ENCODE results near the gene FUT3. TPM values are rescaled to one million over a fixed set of nuclear protein-coding genes. Genes with fewer than 3 reads are reported as not detected.

FUT3 gene
- total and polyA plus RNA-seq, 9 of the 15 experiments (the other 6 are each of a cell fraction or from before 2014, with no cell fraction given) = 0.09 TPM; not detected in 8

GRCh38 chr19:5820785-5821184 lies 30.5 kb downstream of the FUT3 start:
- BruUV-seq (replicated peaks) = no TSS peak
- FAIRE-seq (no peak), DNase-seq (ENCODE audit: extremely low read depth in 1 of 4, low spot score in 3 of 4) (no peak), ATAC-seq (no peak)
- H3K27me3 ChIP-seq (ENCODE audit: control insufficient read depth in 2 of 2, insufficient read depth in 2 of 2, low read length in 2 of 2) = no peaks in the 10 kb centered on the region
- H3K4me2 ChIP-seq (ENCODE audit: insufficient read depth, low read length) = no peak overlapping the region
- H3K9me3 ChIP-seq (replicated peaks; ENCODE audit: control insufficient read depth, insufficient read depth, low read depth, low read length) = no peaks in the 10 kb centered on the region
- POLR2A ChIA-PET = interaction anchor here (0.6 kb wide), 1 partner anchor 45 kb away, joined by 4 read pairs; no protein-coding TSS in a partner anchor
- no peaks in the 10 kb centered on the region for H3K9me1 ChIP-seq (ENCODE audit: control insufficient read depth, insufficient read depth, low read length)
- CTCF ChIA-PET (ENCODE audit: low intra/inter-chr PET ratio) = interaction anchor here (0.5 kb wide), 1 partner anchor 47 kb away, joined by 3 read pairs; no protein-coding TSS in a partner anchor
- H3K36me3 ChIP-seq (ENCODE audit: control insufficient read depth, insufficient read depth, low read length) = no peaks in the 10 kb centered on the region
- WGBS (ENCODE audit: insufficient coverage, low coverage, missing lambda C conversion rate) = 37% methylated on average over 6 of the region's 6 CpGs
- H3K4me3 ChIP-seq = no peak overlapping the region
- H4K20me1 ChIP-seq (replicated peaks; ENCODE audit: control insufficient read depth, insufficient read depth, low read length) = no peaks in the 10 kb centered on the region
- no peak overlapping the region for H2AFZ ChIP-seq (ENCODE audit: low read depth, low read length)
- H3K79me2 ChIP-seq (ENCODE audit: control insufficient read depth, insufficient read depth, low read length) = no peaks in the 10 kb centered on the region
- in situ Hi-C loops (cut with MboI) = no loop called here
- no peak overlapping the region for H3K27ac ChIP-seq (ENCODE audit: extremely low read depth, low read depth, low read length)
- intact Hi-C loops (cut with micrococcal nuclease) = no loop called here
- H3K9ac ChIP-seq (ENCODE audit: insufficient read depth in 1 of 2, low read depth in 2 of 2, low read length in 2 of 2) = 0 out of 4 replicates have a peak overlapping the region, but pooled peaks of 1 of the 2 experiments have one; percentile 40
- H3K4me1 ChIP-seq (replicated peaks in 1 of 2; ENCODE audit: control insufficient read depth in 2 of 2, insufficient read depth in 2 of 2, low read length in 2 of 2) = peaks cover 0 to 25% of the 10 kb centered on the region in 2 experiments; a peak in 2 of 5 replicates
- TF ChIP-seq ATF4 (CRISPR knock-in tag; IDR thresholded peaks at IDR 0.05) (no peak), BCOR (IDR thresholded peaks at IDR 0.05) (peak; percentile 94), KDM1A (IDR thresholded peaks at IDR 0.05) (peak; percentile 50 to 82; a peak in 3 of 4 replicates), ZBED1 (IDR thresholded peaks at IDR 0.05) (no peak), ETV5 (CRISPR knock-in tag; IDR thresholded peaks at IDR 0.05; ENCODE audit: low read depth) (no peak), PRMT5 (CRISPR knock-in tag; IDR thresholded peaks at IDR 0.05) (no peak), KLF1 (tag; IDR thresholded peaks at IDR 0.05) (no peak), EP400 (IDR thresholded peaks at IDR 0.05) (no peak), SAFB (IDR thresholded peaks at IDR 0.05; ENCODE audit: borderline replicate concordance, low read depth, low read length) (no peak), MBD2 (IDR thresholded peaks at IDR 0.05; ENCODE audit: borderline replicate concordance, low read depth) (no peak), MTF1 (CRISPR knock-in tag; IDR thresholded peaks at IDR 0.05; ENCODE audit: borderline replicate concordance) (no peak), ZNF217 (CRISPR knock-in tag; IDR thresholded peaks at IDR 0.05) (no peak), FOXA1 (IDR thresholded peaks at IDR 0.05; ENCODE audit: borderline replicate concordance) (no peak), ZBTB34 (CRISPR knock-in tag; IDR thresholded peaks at IDR 0.05) (no peak), GTF2F1 (IDR thresholded peaks at IDR 0.05; ENCODE audit: low read depth, low read length) (no peak), PTBP1 (IDR thresholded peaks at IDR 0.05; ENCODE audit: low read depth, low read length) (0 out of 2 replicates have a peak, but pooled peaks have one; percentile 52), ADNP (tag; IDR thresholded peaks at IDR 0.05) (peak; percentile 44; the same call in 1 of the 2 replicates), RBM25 (IDR thresholded peaks at IDR 0.05; ENCODE audit: low read depth, low read length, severe bottlenecking) (peak; percentile 87), MEF2D (tag; conservative IDR thresholded peaks at IDR 0.05; ENCODE audit: low read depth) (no peak), ZC3H8 (IDR thresholded peaks at IDR 0.05) (no peak), PURB (CRISPR knock-in tag; IDR thresholded peaks at IDR 0.05; ENCODE audit: low read depth) (no peak), E2F8 (IDR thresholded peaks at IDR 0.05; ENCODE audit: low read depth, partially characterized antibody) (no peak)

Measured in K562 (cell line).